H1 (cell line): ENCODE measurements around the gene NACAD. TPM values are rescaled to one million over a fixed set of nuclear protein-coding genes. Genes with fewer than 3 reads are reported as not detected.

ENCODE experiments used
- CTCF ChIA-PET: fragments of 300-600 bp; sonication (Branson Sonifier 250); formaldehyde crosslinking; loops from one replicate; lab custom pipeline; 2021; ENCODE audit not compliant: partially characterized antibody; lab: Charles Lee
- POLR2A ChIA-PET: fragments of 300-600 bp; sonication (Branson Sonifier 250); formaldehyde crosslinking; loops from one replicate; lab custom pipeline; 2021; ENCODE audit warnings: inconsistent platforms; ENCODE audit not compliant: partially characterized antibody; lab: Charles Lee
- DNase-seq, 2 experiments: peaks; one replicate each; pipeline versions ENCODE4 v3.0.0 to v3.0.0-alpha.2; 2010 to 2022; ENCODE audit warnings: low spot score in 2 of 2, low read depth in 1 of 2, mixed read lengths in 1 of 2
- FAIRE-seq: peaks from 2 replicates; lab custom pipeline; 2011; peaks lifted over from hg19 to GRCh38; lab: Jason Lieb, UNC
- H2AFZ ChIP-seq: 2 replicates; pipeline ENCODE4 v1.8.1; 2012; ENCODE audit warnings: low read length, inconsistent platforms
- H2AK5ac ChIP-seq: 2 replicates; pipeline ENCODE4 v1.6.1; 2013; ENCODE audit warnings: low read depth, low read length
- H2BK120ac ChIP-seq: replicated peaks from 2 replicates; pipeline ENCODE3; 2013; ENCODE audit warnings: low read depth, low read length, inconsistent platforms
- H2BK12ac ChIP-seq: 2 replicates; pipeline ENCODE4 v1.6.1; 2013; ENCODE audit warnings: low read depth, low read length
- H2BK15ac ChIP-seq: 2 replicates; pipeline ENCODE4 v1.6.1; 2013; ENCODE audit warnings: low read length
- H2BK20ac ChIP-seq: 2 replicates; pipeline ENCODE4 v1.6.1; 2013; ENCODE audit warnings: low read length
- H2BK5ac ChIP-seq: 2 replicates; pipeline ENCODE4 v1.6.1; 2013; ENCODE audit warnings: low read depth, low read length
- H3K14ac ChIP-seq: 2 replicates; pipeline ENCODE4 v1.6.1; 2013; ENCODE audit warnings: inconsistent platforms; ENCODE audit not compliant: insufficient read length
- H3K18ac ChIP-seq: 2 replicates; pipeline ENCODE4 v1.6.1; 2013; ENCODE audit warnings: low read length; ENCODE audit errors: extremely low read depth
- H3K23ac ChIP-seq: 2 replicates; pipeline ENCODE4 v1.6.1; 2013; ENCODE audit warnings: inconsistent platforms; ENCODE audit not compliant: insufficient read length
- H3K23me2 ChIP-seq: 2 replicates; pipeline ENCODE4 v1.6.1; 2013; ENCODE audit warnings: low read depth, low read length
- H3K27ac ChIP-seq: 2 replicates; pipeline ENCODE4 v1.6.1; 2011; ENCODE audit warnings: low read depth, low read length, inconsistent platforms
- H3K27me3 ChIP-seq, 4 experiments: replicated peaks in 1 of 4; 1 replicate in 1 of 4; 2 replicates in 3 of 4; pipeline versions ENCODE4 v1.6.1 to v1.8.1; 2011 to 2013; ENCODE audit warnings: low read length in 3 of 4, mild to moderate bottlenecking in 3 of 4, inconsistent platforms in 2 of 4, mixed read lengths in 2 of 4, moderate library complexity in 1 of 4; ENCODE audit not compliant: control insufficient read depth in 3 of 4, insufficient read depth in 3 of 4; ENCODE audit errors: extremely low read depth in 1 of 4
- H3K36me3 ChIP-seq, 4 experiments: 2 replicates each; pipeline versions ENCODE4 v1.6.1 to v1.8.1; 2011 to 2013; ENCODE audit warnings: mild to moderate bottlenecking in 4 of 4, low read length in 3 of 4, moderate library complexity in 2 of 4, control low read depth in 1 of 4, inconsistent platforms in 1 of 4; ENCODE audit not compliant: insufficient read depth in 4 of 4, control insufficient read depth in 2 of 4
- H3K4ac ChIP-seq: replicated peaks from 2 replicates; pipeline ENCODE3; 2013; ENCODE audit warnings: low read length, low read depth, mixed read lengths, inconsistent platforms; ENCODE audit not compliant: insufficient read length
- H3K4me1 ChIP-seq, 4 experiments: replicated peaks in 1 of 4; 1 replicate in 1 of 4; 2 replicates in 3 of 4; pipeline versions ENCODE4 v1.6.1 to v1.8.1; 2011 to 2013; ENCODE audit warnings: low read length in 3 of 4, inconsistent platforms in 2 of 4, mixed read lengths in 1 of 4; ENCODE audit not compliant: insufficient read depth in 4 of 4, control insufficient read depth in 3 of 4
- H3K4me2 ChIP-seq, 2 experiments: 2 replicates each; pipeline versions ENCODE4 v1.6.1 to v1.8.1; 2011 to 2013; ENCODE audit warnings: low read depth in 2 of 2, low read length in 2 of 2, control low read depth in 1 of 2, inconsistent platforms in 1 of 2, mild to moderate bottlenecking in 1 of 2; ENCODE audit not compliant: insufficient read depth in 1 of 2
- H3K4me3 ChIP-seq, 4 experiments: fragments of 200-600, 300-600 bp in 1 of 4; sonication (generic), shearing (Covaris generic), sonication (Bioruptor Twin) in 1 of 4; 2 replicates each; pipeline versions ENCODE4 v1.5.1 to v1.8.1; 2011 to 2016; ENCODE audit warnings: low read length in 4 of 4, low read depth in 3 of 4, control low read depth in 2 of 4, inconsistent platforms in 2 of 4, mild to moderate bottlenecking in 2 of 4, mixed read lengths in 1 of 4, moderate library complexity in 1 of 4; ENCODE audit not compliant: insufficient read depth in 2 of 4; ENCODE audit errors: extremely low read depth in 1 of 4
- H3K56ac ChIP-seq: replicated peaks from 2 replicates; pipeline ENCODE3; 2013; ENCODE audit warnings: low read depth, mild to moderate bottlenecking, mixed read lengths, low read length, inconsistent platforms; ENCODE audit not compliant: insufficient read length
- H3K79me1 ChIP-seq: 2 replicates; pipeline ENCODE4 v1.6.1; 2013; ENCODE audit warnings: low read depth, low read length, control low read depth
- H3K79me2 ChIP-seq, 2 experiments: 2 replicates each; pipeline versions ENCODE4 v1.6.1 to v1.8.1; 2012 to 2013; ENCODE audit warnings: low read length in 2 of 2, mild to moderate bottlenecking in 2 of 2, inconsistent platforms in 1 of 2; ENCODE audit not compliant: insufficient read depth in 2 of 2, control insufficient read depth in 1 of 2
- H3K9ac ChIP-seq, 4 experiments: replicated peaks in 1 of 4; 1 replicate in 1 of 4; 2 replicates in 3 of 4; pipeline versions ENCODE4 v1.6.1 to v1.8.1; 2011 to 2013; ENCODE audit warnings: low read depth in 3 of 4, low read length in 3 of 4, control low read depth in 2 of 4, mild to moderate bottlenecking in 2 of 4, moderate library complexity in 2 of 4, inconsistent platforms in 1 of 4; ENCODE audit errors: extremely low read depth in 1 of 4
- H3K9me3 ChIP-seq, 2 experiments: 2 replicates each; pipeline versions ENCODE4 v1.6.1 to v1.8.1; 2012 to 2013; ENCODE audit warnings: mild to moderate bottlenecking in 2 of 2, moderate library complexity in 2 of 2, control low read depth in 1 of 2, inconsistent platforms in 1 of 2, low read depth in 1 of 2, low read length in 1 of 2, mixed read lengths in 1 of 2; ENCODE audit not compliant: insufficient read depth in 2 of 2
- H4K20me1 ChIP-seq, 2 experiments: replicated peaks in 1 of 2; 2 replicates each; pipeline versions ENCODE3 to v1.8.1; 2011 to 2013; ENCODE audit warnings: inconsistent platforms in 2 of 2, low read length in 2 of 2, mild to moderate bottlenecking in 1 of 2; ENCODE audit not compliant: insufficient read depth in 2 of 2, control insufficient read depth in 1 of 2
- H4K5ac ChIP-seq: 2 replicates; pipeline ENCODE4 v1.6.1; 2013; ENCODE audit warnings: low read length, low read depth, mixed read lengths, inconsistent platforms; ENCODE audit not compliant: insufficient read length
- H4K8ac ChIP-seq: 2 replicates; pipeline ENCODE4 v1.8.0; 2013; ENCODE audit warnings: mild to moderate bottlenecking, moderate library complexity, low read length, inconsistent platforms; ENCODE audit not compliant: insufficient read depth; ENCODE audit errors: extremely low read depth
- H4K91ac ChIP-seq: replicated peaks from 2 replicates; pipeline ENCODE3; 2013; ENCODE audit warnings: low read length, mixed read lengths, inconsistent platforms; ENCODE audit not compliant: insufficient read length
- ATF3 ChIP-seq: IDR thresholded peaks from 2 replicates; pipeline ENCODE4 v1.6.1; 2011; ENCODE audit warnings: low read depth, mild to moderate bottlenecking, low read length; ENCODE audit not compliant: insufficient read depth
- CTCF ChIP-seq, 3 experiments: IDR thresholded peaks; 1 replicate in 2 of 3; 2 replicates in 1 of 3; pipeline versions ENCODE4 v1.5.1 to v1.6.1; 2011; ENCODE audit warnings: low read length in 3 of 3, mild to moderate bottlenecking in 3 of 3, inconsistent platforms in 2 of 3, low read depth in 1 of 3, moderate library complexity in 1 of 3; ENCODE audit not compliant: insufficient read depth in 1 of 3; ENCODE audit errors: control extremely low read depth in 1 of 3
- EZH2 ChIP-seq: fragments of 200-600 bp; sonication (generic); IDR thresholded peaks from 2 replicates; pipeline ENCODE4 v1.7.1; 2012; ENCODE audit warnings: low read depth, mild to moderate bottlenecking, moderate library complexity, low read length, inconsistent platforms; ENCODE audit not compliant: severe bottlenecking
- FOSL1 ChIP-seq: IDR thresholded peaks from 2 replicates; pipeline ENCODE4 v1.6.1; 2011; ENCODE audit warnings: mild to moderate bottlenecking, low read depth, low read length, moderate library complexity; ENCODE audit not compliant: insufficient read depth
- GABPA ChIP-seq: IDR thresholded peaks from 2 replicates; pipeline ENCODE4 v1.6.1; 2011; ENCODE audit warnings: mild to moderate bottlenecking, low read length, moderate library complexity, borderline replicate concordance; ENCODE audit not compliant: insufficient read depth
- JUND ChIP-seq: IDR thresholded peaks from 2 replicates; pipeline ENCODE4 v1.6.1; 2011; ENCODE audit warnings: mild to moderate bottlenecking, improper control_type of control experiment, low read length
- KDM4A ChIP-seq: IDR thresholded peaks from one replicate; pipeline ENCODE4 v1.7.1; 2012; ENCODE audit warnings: low read depth, mild to moderate bottlenecking, moderate library complexity, low read length, inconsistent platforms; ENCODE audit not compliant: severe bottlenecking
- PHF8 ChIP-seq: fragments of 200-600 bp; sonication (generic); conservative IDR thresholded peaks from 2 replicates; pipeline ENCODE4 v1.7.1; 2012; ENCODE audit warnings: low read depth, mild to moderate bottlenecking, inconsistent platforms, low read length, moderate library complexity
- SIRT6 ChIP-seq: IDR thresholded peaks from one replicate; pipeline ENCODE4 v1.7.1; 2012; ENCODE audit warnings: low read length, inconsistent platforms
- TBP ChIP-seq: IDR thresholded peaks from 2 replicates; pipeline ENCODE4 v1.6.1; 2011; ENCODE audit warnings: low read depth, low read length, improper control_type of control experiment
- WGBS, 2 experiments: shearing (Covaris generic) in 1 of 2; methylation state at CpG; one replicate each; pipeline versions ENCODE4 v1.1.6 to v1.1.7; 2013 to 2015; ENCODE audit warnings: low lambda C conversion rate in 2 of 2, mixed read lengths in 2 of 2, inconsistent platforms in 1 of 2, low coverage in 1 of 2, missing lambda C conversion rate in 1 of 2; ENCODE audit not compliant: insufficient replicate concordance in 2 of 2, insufficient coverage in 1 of 2, insufficient read length in 1 of 2; ENCODE audit errors: extremely low coverage in 1 of 2, missing lambda C conversion rate in 1 of 2; 5-methylcytosine and 5-hydroxymethylcytosine counted together
- polyA plus RNA-seq, 7 experiments: library from polyadenylated mRNA; depleted of rRNA in 3 of 7; stranded (reverse) in 5 of 7; unstranded in 2 of 7; fragments of >200 nt in 5 of 7; fragments of 200-250 nt in 2 of 7; gene quantifications; 1 replicate in 5 of 7; 2 replicates in 1 of 7; 4 replicates in 1 of 7; pipeline versions ENCODE4 v1.2.1 to v1.2.3, GENCODE V29; 2011 to 2013; ENCODE audit warnings: missing spikeins in 2 of 7, mixed read lengths in 2 of 7
- total RNA-seq: library from RNA; stranded (reverse); fragmentation: NEBNext Ultra II Directional; extraction: Animal tissue kit (Norgen Biotek cat#: 25700); gene quantifications from 2 replicates; pipeline ENCODE4 v1.2.1, GENCODE V29; 2021

The NACAD gene
- total and polyA plus RNA-seq, 2 of the 8 experiments (the other 6 are each of a cell fraction or from before 2014, with no cell fraction given), result 1.3 to 6.0 TPM

- Histone ChIP-seq H3K36me3 (no peaks in the 10 kb centered on the region), H3K14ac (no peak overlapping the region), H2AK5ac (no peak overlapping the region), H3K4me1 (peaks cover 0 to 3% (median 2%) of the 10 kb centered on the region in 4 experiments; a peak in 5 of 7 replicates), H3K79me2 (no peaks in the 10 kb centered on the region), H3K79me1 (no peaks in the 10 kb centered on the region), H4K5ac (no peak overlapping the region), H3K9me3 (no peaks in the 10 kb centered on the region), H3K23ac (no peak overlapping the region), H2BK20ac (no peak overlapping the region), H4K20me1 (no peaks in the 10 kb centered on the region), H3K4me2 (no peak overlapping the region), H2AFZ (no peak overlapping the region), H2BK12ac (no peak overlapping the region), H3K56ac (no peak overlapping the region), H2BK120ac (no peak overlapping the region), H3K4ac (no peak overlapping the region), H2BK15ac (no peak overlapping the region), H3K27me3 (no peaks in the 10 kb centered on the region), H3K23me2 (no peaks in the 10 kb centered on the region), H3K18ac (no peak overlapping the region), H3K27ac (no peak overlapping the region), H2BK5ac (no peak overlapping the region), H3K9ac (no peak overlapping the region), H4K8ac (no peak overlapping the region), H4K91ac (no peak overlapping the region), H3K4me3 (no peak overlapping the region)
- DNase-seq, result no peak
- 92% methylated on average over 14 of the region's 15 CpGs; no CpG with 5 or more reads in 1 of the 2 experiments for WGBS, 2 experiments
- no peak for FAIRE-seq
- ChIA-PET POLR2A (interaction anchor here (0.9 kb wide), 1 partner anchor 144 kb away, joined by 3 read pairs; no protein-coding TSS in a partner anchor), CTCF (interaction anchor here (0.6 kb wide), 1 partner anchor 20 kb away, joined by 3 read pairs; no protein-coding TSS in a partner anchor)
- TF ChIP-seq EZH2 (no peak), SIRT6 (no peak), JUND (no peak), FOSL1 (no peak), KDM4A (no peak), CTCF (IDR thresholded peaks at IDR 0.05; ENCODE audit: control extremely low read depth in 1 of 3, insufficient read depth in 1 of 3, low read depth in 1 of 3, low read length in 3 of 3) (no peak), TBP (no peak), ATF3 (no peak), PHF8 (no peak), GABPA (no peak)
Observed at GRCh38 chr7:45129181-45129800, 40.5 kb upstream of the NACAD start.
